Upper lobe of right lung (tissue), 1 donor: ENCODE data around the gene ADORA2A. TPM values are rescaled to one million over a fixed set of nuclear protein-coding genes. Genes with fewer than 3 reads are reported as not detected.

Experiments
- ATAC-seq: fragments of 200-7000 bp; cut with Tn5 transposase; one replicate; pipeline ENCODE4 v1.9.1; 2020; ENCODE audit warnings: mild to moderate bottlenecking, moderate library complexity
- DNase-seq: peaks from one replicate; pipeline ENCODE4 v3.0.0-alpha.2; 2020
- H3K27ac ChIP-seq: fragments of 200-600 bp; one replicate; pipeline ENCODE4 v1.8.0; 2022
- H3K27me3 ChIP-seq: fragments of 200-600 bp; one replicate; pipeline ENCODE4 v1.8.0; 2022; ENCODE audit warnings: mild to moderate bottlenecking
- H3K36me3 ChIP-seq: fragments of 200-600 bp; one replicate; pipeline ENCODE4 v1.8.0; 2022
- H3K4me1 ChIP-seq: fragments of 200-600 bp; one replicate; pipeline ENCODE4 v1.8.0; 2022
- H3K4me3 ChIP-seq: fragments of 200-600 bp; one replicate; pipeline ENCODE4 v1.8.0; 2022; ENCODE audit warnings: mild to moderate bottlenecking
- H3K9me3 ChIP-seq: fragments of 200-600 bp; one replicate; pipeline ENCODE4 v1.8.0; 2022
- CTCF ChIP-seq: fragments of 200-600 bp; IDR thresholded peaks from one replicate; pipeline ENCODE4 v1.8.0; 2022; ENCODE audit warnings: antibody characterized with exemption
- intact Hi-C: fragments of 100-400 bp; cut with DNase I; formaldehyde crosslinking; loops from one replicate; pipeline ENCODE4 v1.11.0; 2022
- total RNA-seq: library from RNA; stranded (reverse); fragmentation: NEBNext Ultra II Directional; extraction: Animal tissue kit (Norgen Biotek cat#: 25700); gene quantifications from one replicate; pipeline ENCODE4 v1.2.1, GENCODE V29; 2021
- donor health status: DM: no; HTN: yes; CAD: no; lungs with severe emphysema.

ADORA2A gene
- total RNA-seq, 1 donor from 2014 or later: 17.2 TPM

- intact Hi-C loops: loop anchor here (5.0 kb wide), 1 partner anchor 78 kb away; no protein-coding TSS in a partner anchor
- Histone ChIP-seq H3K36me3 (no peaks in the 10 kb centered on the region), H3K9me3 (no peaks in the 10 kb centered on the region), H3K4me1 (peaks cover 36% of the 10 kb centered on the region), H3K27me3 (no peaks in the 10 kb centered on the region), H3K4me3 (peak overlapping the region; percentile 68), H3K27ac (peak overlapping the region; percentile 47)
- DNase-seq: no peak
- peak; percentile 20 for ATAC-seq
- TF ChIP-seq CTCF: no peak
Observed at GRCh38 chr22:24424001-24424900, 3.1 kb upstream of the ADORA2A start.

GRCh38 chr22:24424901-24425775 is 2.3 kb upstream of the ADORA2A start:
- Histone ChIP-seq H3K4me1 (peaks cover 35% of the 10 kb centered on the region), H3K36me3 (no peaks in the 10 kb centered on the region), H3K27me3 (no peaks in the 10 kb centered on the region), H3K4me3 (peak overlapping the region; percentile 68), H3K9me3 (no peaks in the 10 kb centered on the region), H3K27ac (no peak overlapping the region)
- DNase-seq (no peak), ATAC-seq (no peak)
- no peak for TF ChIP-seq CTCF
- intact Hi-C loops: loop anchor here (5.0 kb wide), 1 partner anchor 77 kb away; no protein-coding TSS in a partner anchor

- no peaks in the 10 kb centered on the region for H3K9me3 ChIP-seq
- no peaks in the 10 kb centered on the region for H3K27me3 ChIP-seq
- peaks cover 22% of the 10 kb centered on the region for H3K4me1 ChIP-seq
- H3K27ac ChIP-seq: peak overlapping the region; percentile 66
- intact Hi-C loops: no loop called here
- no peak overlapping the region for H3K4me3 ChIP-seq
- no peak for TF ChIP-seq CTCF
- DNase-seq: no peak
- no peak for ATAC-seq
- no peaks in the 10 kb centered on the region for H3K36me3 ChIP-seq
Observed at GRCh38 chr22:24426436-24426835, 963 bp upstream of the ADORA2A start.

- DNase-seq (no peak), ATAC-seq (no peak)
- H3K36me3 ChIP-seq: no peaks in the 10 kb centered on the region
- no peaks in the 10 kb centered on the region for H3K9me3 ChIP-seq
- no peaks in the 10 kb centered on the region for H3K27me3 ChIP-seq
- intact Hi-C loops: no loop called here
- H3K4me1 ChIP-seq: peaks cover 24% of the 10 kb centered on the region
- H3K4me3 ChIP-seq: no peak overlapping the region
- peak overlapping the region; percentile 66 for H3K27ac ChIP-seq
- TF ChIP-seq CTCF: no peak
Observed at GRCh38 chr22:24426851-24427499, 424 bp upstream of the ADORA2A start.

DNA sequence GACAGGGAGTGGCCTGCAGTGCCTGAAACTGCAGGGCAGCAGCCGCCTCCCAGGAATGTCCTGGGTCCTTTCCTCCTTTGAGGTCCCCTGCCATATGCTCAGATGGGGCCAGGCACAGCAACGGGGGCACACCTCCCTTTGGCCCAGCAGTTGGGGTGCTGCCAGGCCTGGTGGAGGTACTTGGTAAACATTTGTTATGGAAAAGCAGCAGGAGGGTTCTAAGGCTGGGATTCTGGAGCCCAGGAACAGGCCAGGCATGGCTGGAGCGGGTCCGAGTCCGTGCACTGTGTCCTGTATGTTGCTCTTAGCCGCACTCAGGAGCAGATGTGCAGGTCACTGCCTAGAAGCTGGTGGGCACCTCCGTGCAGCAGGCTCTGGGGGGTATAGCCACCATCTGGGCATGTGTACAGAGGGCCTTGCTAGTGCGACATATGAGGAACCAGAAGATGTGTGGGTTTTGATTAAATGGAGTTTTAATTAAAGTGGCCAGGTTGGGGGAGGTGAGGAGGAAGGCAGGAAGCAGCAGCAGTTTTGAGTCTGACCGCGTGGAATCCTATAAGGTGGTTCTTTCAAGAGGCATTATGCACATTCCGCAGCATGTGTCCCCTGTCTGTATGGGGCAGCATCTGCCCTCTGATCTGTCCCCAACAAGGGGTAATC is 1.5 kb downstream of the ADORA2A start:
- no peak for DNase-seq
- intact Hi-C loops: no loop called here
- Histone ChIP-seq H3K36me3 (no peaks in the 10 kb centered on the region), H3K4me3 (peak overlapping the region; percentile 31), H3K27ac (no peak overlapping the region), H3K4me1 (peaks cover 38% of the 10 kb centered on the region), H3K9me3 (no peaks in the 10 kb centered on the region), H3K27me3 (no peaks in the 10 kb centered on the region)
- ATAC-seq: no peak
- TF ChIP-seq CTCF: no peak
